CD1c-positive myeloid dendritic cell (primary cell): ENCODE measurements around the gene EIF3D.
"Not testable (repeated sequence)": the region's sequence is repeated elsewhere in the genome, so short reads cannot be mapped to it uniquely, and the experiment has no call there.

Experiments
- DNase-seq: peaks from one replicate; pipeline ENCODE4 v3.0.0-alpha.2; 2016; ENCODE audit errors: extremely low spot score

EIF3D gene

GRCh38 chr22:36550701-36551495 lies 21.9 kb upstream of the EIF3D start:
- no peak for DNase-seq

GRCh38 chr22:36549033-36549432 lies 20.1 kb upstream of the EIF3D start:
- no peak for DNase-seq

GRCh38 chr22:36548606-36549005 lies 19.6 kb upstream of the EIF3D start:
- no peak for DNase-seq

- no peak for DNase-seq
Measured at GRCh38 chr22:36546932-36547331, 18.0 kb upstream of the EIF3D start.

- peak; percentile 68 for DNase-seq
Measured at GRCh38 chr22:36546092-36546804, 17.3 kb upstream of the EIF3D start.

GRCh38 chr22:36544107-36544620 lies 15.2 kb upstream of the EIF3D start:
- no peak for DNase-seq

GRCh38 chr22:36541831-36542411 lies 13.0 kb upstream of the EIF3D start:
- no peak for DNase-seq

- no peak for DNase-seq
Measured at GRCh38 chr22:36540867-36541642, 12.1 kb upstream of the EIF3D start.

- no peak for DNase-seq
Measured at GRCh38 chr22:36538529-36538928, 9.6 kb upstream of the EIF3D start.

GRCh38 chr22:36536717-36537116 lies 7.8 kb upstream of the EIF3D start:
- no peak for DNase-seq

- not testable (repeated sequence) for DNase-seq
Measured at GRCh38 chr22:36533320-36533719, 4.4 kb upstream of the EIF3D start.

- DNase-seq, result no peak
Measured at GRCh38 chr22:36532466-36532865, 3.5 kb upstream of the EIF3D start.

- peak; percentile 14 for DNase-seq
Measured at GRCh38 chr22:36528341-36528740, 625 bp downstream of the EIF3D start.

- no peak for DNase-seq
Measured at GRCh38 chr22:36522662-36523061, 6.3 kb downstream of the EIF3D start.

GRCh38 chr22:36520423-36520822 lies 8.5 kb downstream of the EIF3D start:
- DNase-seq, result peak; percentile 23

GRCh38 chr22:36519906-36520305 lies 9.1 kb downstream of the EIF3D start:
- DNase-seq, result peak; percentile 64

- peak; percentile 30 for DNase-seq
Measured at GRCh38 chr22:36514766-36515165, 14.2 kb downstream of the EIF3D start.

GRCh38 chr22:36512991-36513390 lies 16.0 kb downstream of the EIF3D start:
- peak; percentile 67 for DNase-seq

- no peak for DNase-seq
Measured at GRCh38 chr22:36512333-36512732, 16.6 kb downstream of the EIF3D start.

GRCh38 chr22:36510966-36511881 lies 17.7 kb downstream of the EIF3D start:
- DNase-seq, result peak; percentile 46

GRCh38 chr22:36510384-36510783 lies 18.6 kb downstream of the EIF3D start:
- no peak for DNase-seq
